Smooth muscle cell (in vitro differentiated cells): ENCODE data around the gene NRP1. TPM values are rescaled to one million over a fixed set of nuclear protein-coding genes. Genes with fewer than 3 reads are reported as not detected.

Experiments
- DNase-seq: peaks from one replicate; lab custom pipeline; 2025; ENCODE audit not compliant: unreplicated experiment; lab: John Stamatoyannopoulos, UW
- H2AFZ ChIP-seq: fragments of 200-600 bp; sonication (generic); 2 replicates; pipeline ENCODE4 v1.6.0; 2016; ENCODE audit warnings: antibody characterized with exemption, low read depth, mild to moderate bottlenecking
- H3F3A ChIP-seq: fragments of 200-600 bp; sonication (generic); 2 replicates; pipeline ENCODE4 v1.6.0; 2017; ENCODE audit warnings: antibody characterized with exemption, low read depth
- H3K27ac ChIP-seq: fragments of 200-600 bp; sonication (generic); 2 replicates; pipeline ENCODE4 v1.5.1; 2016; ENCODE audit warnings: low read depth, mild to moderate bottlenecking
- H3K27me3 ChIP-seq: fragments of 200-600 bp; sonication (generic); 2 replicates; pipeline ENCODE4 v1.6.1; 2016; ENCODE audit warnings: low read depth, mild to moderate bottlenecking
- H3K36me3 ChIP-seq: fragments of 200-600 bp; sonication (generic); 2 replicates; pipeline ENCODE4 v1.5.1; 2016; ENCODE audit warnings: low read depth
- H3K4me1 ChIP-seq: fragments of 200-600 bp; sonication (generic); 2 replicates; pipeline ENCODE4 v1.5.1; 2016; ENCODE audit warnings: low read depth
- H3K4me2 ChIP-seq: fragments of 200-600 bp; sonication (generic); 2 replicates; pipeline ENCODE4 v1.6.0; 2016; ENCODE audit warnings: mild to moderate bottlenecking
- H3K4me3 ChIP-seq: fragments of 200-600 bp; sonication (generic); 2 replicates; pipeline ENCODE4 v1.5.1; 2016; ENCODE audit warnings: mild to moderate bottlenecking
- H3K79me2 ChIP-seq: fragments of 200-600 bp; sonication (generic); 2 replicates; pipeline ENCODE4 v1.6.0; 2016; ENCODE audit warnings: low read depth, mild to moderate bottlenecking
- H3K9ac ChIP-seq: fragments of 200-600 bp; sonication (generic); 2 replicates; pipeline ENCODE4 v1.6.0; 2016; ENCODE audit warnings: low read depth
- H3K9me3 ChIP-seq: fragments of 200-600 bp; sonication (generic); replicated peaks from 2 replicates; pipeline ENCODE4 v1.5.1; 2016; ENCODE audit warnings: low read depth
- H4K20me1 ChIP-seq: fragments of 200-600 bp; sonication (generic); 2 replicates; pipeline ENCODE4 v1.6.0; 2016; ENCODE audit warnings: low read depth
- whole genome bisulfite sequencing: methylation state at CpG from one replicate; pipeline ENCODE4 v1.1.7; 2016; ENCODE audit warnings: low lambda C conversion rate; 5-methylcytosine and 5-hydroxymethylcytosine counted together
- polyA plus RNA-seq: library from polyadenylated mRNA; unstranded; fragments of >200 nt; fragmentation: Nextera tagmentation; extraction: Ambion mirVana; gene quantifications from 2 replicates; pipeline ENCODE4 v1.2.1, GENCODE V29; 2016
- total RNA-seq: library from RNA; depleted of rRNA; stranded (reverse); fragments of >200 nt; gene quantifications from 2 replicates; pipeline ENCODE4 v1.2.3, GENCODE V29; 2014
- TF ChIP-seq, protein P1 (sequence below): fragments of 200-600 bp; sonication (generic); IDR thresholded peaks from 2 replicates; pipeline ENCODE4 v1.5.1; 2017; ENCODE audit warnings: borderline replicate concordance, mild to moderate bottlenecking, antibody characterized with exemption; ENCODE audit not compliant: insufficient read depth, poor library complexity, severe bottlenecking

NRP1 gene
- total and polyA plus RNA-seq, 2 experiments from 2014 or later = 74.8 to 80.4 TPM

DNA sequence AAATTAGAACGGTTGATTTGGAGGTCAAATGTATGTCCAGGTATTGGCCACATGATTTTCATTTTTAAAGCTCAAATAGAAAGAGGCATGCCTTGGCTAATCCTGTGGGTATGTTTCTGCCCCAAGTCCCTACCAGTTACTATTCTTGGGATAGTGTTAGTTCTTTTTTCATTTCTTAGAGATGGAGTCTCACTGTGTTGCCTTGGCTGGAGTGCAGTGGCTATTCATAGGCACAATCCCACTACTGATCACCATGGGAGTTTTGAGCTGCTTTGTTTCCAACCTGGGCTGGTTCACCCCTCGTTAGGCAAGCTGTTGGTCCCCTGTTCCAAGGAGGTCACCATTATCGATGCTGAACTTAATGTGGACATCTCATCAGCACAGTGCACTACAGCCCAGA lies 46.3 kb downstream of the NRP1 start:
- Histone ChIP-seq H2AFZ (no peak overlapping the region), H3K9me3 (no peaks in the 10 kb centered on the region), H3F3A (peaks cover 18% of the 10 kb centered on the region), H3K27ac (no peak overlapping the region), H3K4me2 (no peak overlapping the region), H4K20me1 (peaks cover 3% of the 10 kb centered on the region), H3K4me3 (no peak overlapping the region), H3K27me3 (no peaks in the 10 kb centered on the region), H3K9ac (no peak overlapping the region), H3K36me3 (no peaks in the 10 kb centered on the region), H3K4me1 (peaks cover 20% of the 10 kb centered on the region), H3K79me2 (peaks cover 95% of the 10 kb centered on the region)
- DNase-seq = no peak
- WGBS = over 99% methylated on average over 3 of the region's 3 CpGs
- TF ChIP-seq, protein P1, sequence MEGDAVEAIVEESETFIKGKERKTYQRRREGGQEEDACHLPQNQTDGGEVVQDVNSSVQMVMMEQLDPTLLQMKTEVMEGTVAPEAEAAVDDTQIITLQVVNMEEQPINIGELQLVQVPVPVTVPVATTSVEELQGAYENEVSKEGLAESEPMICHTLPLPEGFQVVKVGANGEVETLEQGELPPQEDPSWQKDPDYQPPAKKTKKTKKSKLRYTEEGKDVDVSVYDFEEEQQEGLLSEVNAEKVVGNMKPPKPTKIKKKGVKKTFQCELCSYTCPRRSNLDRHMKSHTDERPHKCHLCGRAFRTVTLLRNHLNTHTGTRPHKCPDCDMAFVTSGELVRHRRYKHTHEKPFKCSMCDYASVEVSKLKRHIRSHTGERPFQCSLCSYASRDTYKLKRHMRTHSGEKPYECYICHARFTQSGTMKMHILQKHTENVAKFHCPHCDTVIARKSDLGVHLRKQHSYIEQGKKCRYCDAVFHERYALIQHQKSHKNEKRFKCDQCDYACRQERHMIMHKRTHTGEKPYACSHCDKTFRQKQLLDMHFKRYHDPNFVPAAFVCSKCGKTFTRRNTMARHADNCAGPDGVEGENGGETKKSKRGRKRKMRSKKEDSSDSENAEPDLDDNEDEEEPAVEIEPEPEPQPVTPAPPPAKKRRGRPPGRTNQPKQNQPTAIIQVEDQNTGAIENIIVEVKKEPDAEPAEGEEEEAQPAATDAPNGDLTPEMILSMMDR = no peak

DNA sequence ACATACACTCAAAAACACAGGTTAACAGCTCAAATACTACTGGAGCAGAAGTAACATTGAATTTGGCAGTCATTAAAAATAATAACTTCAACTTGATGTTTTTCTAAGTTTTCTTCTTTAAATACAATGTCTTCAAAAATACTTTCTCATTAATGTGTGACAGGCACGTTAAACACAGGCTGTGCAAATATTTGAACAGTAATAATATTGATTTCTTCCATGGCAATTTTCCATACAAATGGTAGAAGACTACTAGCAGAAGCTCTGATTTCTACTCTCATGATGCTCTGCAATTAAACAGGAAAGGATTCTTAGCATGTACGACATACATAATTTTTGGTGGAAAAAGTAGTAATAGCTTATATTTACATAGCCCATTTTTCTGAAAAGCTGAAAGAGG lies 47.4 kb downstream of the NRP1 start:
- peaks cover 20% of the 10 kb centered on the region for H3K4me1 ChIP-seq
- 93% methylated on average over 2 of the region's 2 CpGs for WGBS
- H3K36me3 ChIP-seq = no peaks in the 10 kb centered on the region
- H2AFZ ChIP-seq = no peak overlapping the region
- H3K27ac ChIP-seq = no peak overlapping the region
- DNase-seq = no peak
- peaks cover 8% of the 10 kb centered on the region for H3F3A ChIP-seq
- no peak overlapping the region for H3K4me2 ChIP-seq
- H3K27me3 ChIP-seq = no peaks in the 10 kb centered on the region
- H3K9me3 ChIP-seq = no peaks in the 10 kb centered on the region
- H3K4me3 ChIP-seq = no peak overlapping the region
- peaks cover 3% of the 10 kb centered on the region for H4K20me1 ChIP-seq
- peaks cover 95% of the 10 kb centered on the region for H3K79me2 ChIP-seq
- TF ChIP-seq, protein P1 = no peak
- no peak overlapping the region for H3K9ac ChIP-seq

DNA sequence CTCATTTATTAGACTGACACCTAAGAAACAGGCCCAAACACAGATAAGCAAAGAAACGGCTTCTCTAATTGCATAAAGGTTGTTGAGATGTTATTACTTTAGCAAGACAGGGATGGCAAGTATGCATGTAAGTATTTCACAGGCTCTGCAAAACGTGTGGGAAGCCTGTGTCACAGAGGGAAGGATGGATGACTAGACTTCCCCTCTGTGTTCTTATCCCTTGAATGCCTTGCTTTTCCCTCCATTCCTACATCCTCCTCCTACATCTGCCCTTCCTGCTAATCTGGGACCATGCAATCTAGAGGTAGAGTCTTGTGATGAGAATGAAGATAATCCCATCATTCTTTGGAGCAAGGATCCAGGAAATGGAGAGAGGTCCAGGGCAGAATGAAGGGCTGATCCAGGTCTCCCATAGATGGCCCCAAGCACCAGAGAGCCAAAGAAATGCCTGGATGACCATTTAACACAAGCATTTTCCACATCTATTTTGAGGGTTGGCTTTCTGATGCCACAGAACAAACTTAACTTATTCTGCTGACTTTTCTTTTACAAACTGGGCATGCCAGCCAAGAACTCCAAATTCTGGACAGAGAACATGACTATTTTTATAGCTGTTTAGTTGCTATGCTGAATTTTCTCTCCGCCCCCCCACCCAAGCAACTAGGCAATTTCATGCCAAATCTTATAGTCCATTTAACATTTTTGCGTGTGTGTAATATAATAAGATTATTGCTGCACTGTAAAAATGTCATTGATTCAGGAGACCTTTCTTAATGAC lies 48.1 kb downstream of the NRP1 start:
- TF ChIP-seq, protein P1 = no peak
- no peak for DNase-seq
- Histone ChIP-seq H3K4me3 (no peak overlapping the region), H3K4me1 (peaks cover 15% of the 10 kb centered on the region), H3K36me3 (no peaks in the 10 kb centered on the region), H3K9ac (no peak overlapping the region), H3K27me3 (no peaks in the 10 kb centered on the region), H3K79me2 (peaks cover 97% of the 10 kb centered on the region), H3K4me2 (no peak overlapping the region), H3K9me3 (no peaks in the 10 kb centered on the region), H2AFZ (no peak overlapping the region), H4K20me1 (peaks cover 3% of the 10 kb centered on the region), H3F3A (peaks cover under 1% of the 10 kb centered on the region), H3K27ac (peak overlapping the region; percentile 28)
- WGBS = 59% methylated on average over 4 of the region's 4 CpGs

DNA sequence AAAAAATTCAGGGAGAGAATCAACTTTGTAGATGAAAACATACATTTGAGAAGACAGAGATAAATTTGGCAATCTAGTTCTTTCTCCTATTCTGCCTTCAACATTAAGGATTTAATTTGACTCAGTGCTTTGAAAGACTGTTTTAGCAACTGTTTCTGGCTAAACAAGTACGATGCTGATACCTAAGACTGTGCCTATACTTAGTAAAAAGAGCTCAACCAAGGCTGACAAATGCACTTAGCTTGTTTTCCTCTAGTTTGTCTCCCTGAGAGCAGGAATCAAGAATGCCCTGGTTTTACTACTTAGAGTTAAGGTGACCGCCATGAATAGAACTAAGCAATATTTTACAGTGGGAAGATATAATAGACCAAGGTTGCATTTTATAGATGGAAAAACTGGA lies 49.5 kb downstream of the NRP1 start:
- Histone ChIP-seq H3K4me3 (no peak overlapping the region), H3K9me3 (no peaks in the 10 kb centered on the region), H3F3A (peaks cover 7% of the 10 kb centered on the region), H3K4me2 (no peak overlapping the region), H3K4me1 (peaks cover 1% of the 10 kb centered on the region), H3K36me3 (no peaks in the 10 kb centered on the region), H4K20me1 (no peaks in the 10 kb centered on the region), H3K27me3 (no peaks in the 10 kb centered on the region), H3K27ac (peak overlapping the region; percentile 3), H2AFZ (no peak overlapping the region), H3K79me2 (peaks cover 95% of the 10 kb centered on the region), H3K9ac (no peak overlapping the region)
- TF ChIP-seq, protein P1 = no peak
- no peak for DNase-seq
- 95% methylated on average over 2 of the region's 2 CpGs for WGBS
